Mucosa of stomach (tissue), 1 donor: ENCODE measurements around the gene FAM107A.

Experiments used
- H3K27me3 ChIP-seq: one replicate; pipeline ENCODE4 v1.7.0; 2013; ENCODE audit warnings: mild to moderate bottlenecking, low read length; ENCODE audit not compliant: control insufficient read depth, insufficient read depth
- H3K36me3 ChIP-seq: one replicate; pipeline ENCODE4 v1.7.0; 2013; ENCODE audit warnings: low read length; ENCODE audit not compliant: control insufficient read depth, insufficient read depth
- H3K4me1 ChIP-seq: one replicate; pipeline ENCODE4 v1.7.0; 2013; ENCODE audit warnings: mild to moderate bottlenecking, low read length; ENCODE audit not compliant: control insufficient read depth, insufficient read depth
- H3K4me3 ChIP-seq: one replicate; pipeline ENCODE4 v1.7.0; 2013; ENCODE audit warnings: low read length
- H3K9ac ChIP-seq: one replicate; pipeline ENCODE4 v1.7.0; 2013; ENCODE audit warnings: mild to moderate bottlenecking, low read length, moderate library complexity
- H3K9me3 ChIP-seq: one replicate; pipeline ENCODE4 v1.7.0; 2013; ENCODE audit warnings: mild to moderate bottlenecking, low read length, moderate library complexity; ENCODE audit not compliant: control insufficient read depth
- donor health status: Pancreatic carcinoma.

Gene FAM107A

DNA sequence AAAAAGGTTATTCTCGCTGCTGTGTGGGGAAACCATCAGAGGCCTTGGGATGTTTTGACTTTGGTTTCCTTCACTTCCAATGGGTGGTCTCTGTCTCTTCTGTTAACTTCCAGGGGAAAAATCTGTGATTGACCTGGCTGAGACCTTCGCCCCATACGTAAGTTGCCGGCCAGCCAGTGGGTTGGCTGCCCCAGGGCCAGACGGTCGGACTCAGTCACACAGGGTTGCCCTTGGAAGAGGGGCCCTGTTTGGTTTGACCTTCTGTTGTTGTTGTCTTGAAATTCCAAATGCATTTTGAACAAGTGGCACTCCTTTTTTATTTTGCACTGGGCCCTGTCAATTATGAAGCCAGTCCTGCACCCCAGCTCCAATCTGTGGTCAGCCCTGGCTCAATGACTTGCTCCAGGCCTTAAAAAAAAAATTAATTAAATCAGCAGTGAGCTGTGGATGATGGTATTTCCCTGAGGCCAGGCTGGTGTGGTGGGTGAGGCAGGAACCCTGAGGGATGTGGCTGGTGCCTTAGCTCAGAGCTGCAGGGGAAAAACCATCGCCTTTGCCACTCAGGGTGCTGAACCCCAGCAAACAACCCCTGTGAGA lies 4.5 kb downstream of the FAM107A start:
- peaks cover 5% of the 10 kb centered on the region for H3K27me3 ChIP-seq
- H3K4me3 ChIP-seq = no peak overlapping the region
- no peaks in the 10 kb centered on the region for H3K36me3 ChIP-seq
- H3K9me3 ChIP-seq = no peaks in the 10 kb centered on the region
- H3K4me1 ChIP-seq = no peaks in the 10 kb centered on the region
- H3K9ac ChIP-seq = no peak overlapping the region

DNA sequence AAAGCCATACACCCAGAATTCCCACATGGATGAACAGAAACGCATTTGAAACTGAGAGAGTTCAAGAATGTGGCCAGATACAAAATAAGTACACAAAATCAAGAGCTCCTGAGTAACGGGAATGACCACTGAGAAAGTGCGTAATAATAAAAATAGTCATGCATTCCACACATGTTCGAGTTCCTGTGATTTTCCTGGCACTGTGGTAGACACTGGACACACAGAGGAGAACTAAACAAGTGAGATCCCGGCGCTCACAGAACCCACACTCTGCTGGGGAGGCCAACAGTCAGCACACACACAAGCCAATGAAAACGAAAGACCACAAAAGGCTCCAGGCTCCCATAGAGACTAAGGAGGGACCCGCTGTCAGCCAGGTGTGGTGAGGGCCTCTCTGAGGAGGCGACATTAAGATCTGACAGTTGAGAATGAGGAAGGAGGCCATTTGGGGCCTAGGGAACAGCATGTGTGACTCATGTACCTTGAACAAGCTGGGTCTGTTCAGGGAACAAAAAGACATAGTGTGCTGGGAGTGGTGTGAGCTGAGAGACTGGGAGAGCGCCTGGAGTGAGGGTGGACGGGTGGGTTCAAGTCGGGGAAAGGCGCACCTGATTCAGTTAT lies 5.1 kb downstream of the FAM107A start:
- no peaks in the 10 kb centered on the region for H3K4me1 ChIP-seq
- H3K9ac ChIP-seq = no peak overlapping the region
- no peaks in the 10 kb centered on the region for H3K9me3 ChIP-seq
- no peak overlapping the region for H3K4me3 ChIP-seq
- no peaks in the 10 kb centered on the region for H3K36me3 ChIP-seq
- H3K27me3 ChIP-seq = peaks cover 5% of the 10 kb centered on the region

DNA sequence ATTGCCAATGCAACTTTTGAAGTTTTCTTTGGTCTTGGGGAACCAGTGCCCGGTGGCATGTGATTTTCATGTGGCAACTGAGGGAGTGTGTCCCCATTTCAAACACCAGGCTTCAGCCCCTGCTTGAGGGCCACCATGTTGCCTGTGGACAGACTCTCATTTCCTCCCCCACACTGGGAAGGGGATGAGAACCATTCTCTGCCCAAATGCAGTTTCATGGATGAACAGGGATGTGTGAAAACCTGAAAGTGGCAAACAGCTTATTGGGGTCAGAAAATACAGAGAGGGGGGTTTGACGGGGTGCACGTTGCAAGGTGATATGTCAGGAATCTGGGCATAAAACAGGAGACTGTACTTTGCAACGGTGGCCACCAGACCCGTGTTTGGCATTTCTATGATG lies 6.3 kb downstream of the FAM107A start:
- Histone ChIP-seq H3K4me3 (no peak overlapping the region), H3K36me3 (no peaks in the 10 kb centered on the region), H3K27me3 (peaks cover 5% of the 10 kb centered on the region), H3K9ac (no peak overlapping the region), H3K9me3 (no peaks in the 10 kb centered on the region), H3K4me1 (no peaks in the 10 kb centered on the region)

DNA sequence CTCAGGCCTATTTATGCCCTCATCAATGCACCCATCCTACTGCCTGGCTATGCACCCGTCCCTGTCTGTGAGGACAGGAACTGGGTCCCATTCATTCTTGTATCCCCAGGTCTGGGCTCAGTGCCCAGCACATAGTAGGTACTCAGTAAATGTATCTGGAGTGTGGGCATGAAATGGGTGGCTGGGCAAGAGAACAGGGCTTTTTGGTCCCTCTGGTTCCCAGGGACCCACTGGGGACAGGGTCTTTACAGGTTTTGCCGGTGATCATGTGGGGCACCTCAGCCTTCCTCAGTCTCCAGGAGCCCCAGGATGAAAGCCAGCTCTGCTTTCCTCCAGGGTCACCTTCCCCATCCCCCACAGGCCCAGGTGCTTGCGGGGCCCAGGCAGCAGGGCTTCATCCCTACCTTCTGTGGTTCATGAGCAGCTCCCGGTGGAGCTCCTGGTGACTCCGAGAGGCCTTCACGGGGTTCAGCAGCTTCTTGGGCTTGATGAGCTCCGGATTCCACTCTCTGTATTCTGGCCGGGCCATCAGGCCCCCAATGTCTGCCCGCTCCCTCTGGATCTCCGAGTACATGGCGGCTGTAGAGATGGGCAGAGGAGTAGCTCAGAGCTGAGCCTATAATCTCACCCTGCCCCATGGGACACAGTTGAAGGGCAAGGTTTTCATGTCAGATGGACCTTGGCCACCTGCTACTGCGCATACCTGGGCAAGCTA lies 7.7 kb downstream of the FAM107A start:
- no peaks in the 10 kb centered on the region for H3K36me3 ChIP-seq
- no peak overlapping the region for H3K4me3 ChIP-seq
- no peaks in the 10 kb centered on the region for H3K4me1 ChIP-seq
- H3K9me3 ChIP-seq = no peaks in the 10 kb centered on the region
- no peak overlapping the region for H3K9ac ChIP-seq
- no peaks in the 10 kb centered on the region for H3K27me3 ChIP-seq

DNA sequence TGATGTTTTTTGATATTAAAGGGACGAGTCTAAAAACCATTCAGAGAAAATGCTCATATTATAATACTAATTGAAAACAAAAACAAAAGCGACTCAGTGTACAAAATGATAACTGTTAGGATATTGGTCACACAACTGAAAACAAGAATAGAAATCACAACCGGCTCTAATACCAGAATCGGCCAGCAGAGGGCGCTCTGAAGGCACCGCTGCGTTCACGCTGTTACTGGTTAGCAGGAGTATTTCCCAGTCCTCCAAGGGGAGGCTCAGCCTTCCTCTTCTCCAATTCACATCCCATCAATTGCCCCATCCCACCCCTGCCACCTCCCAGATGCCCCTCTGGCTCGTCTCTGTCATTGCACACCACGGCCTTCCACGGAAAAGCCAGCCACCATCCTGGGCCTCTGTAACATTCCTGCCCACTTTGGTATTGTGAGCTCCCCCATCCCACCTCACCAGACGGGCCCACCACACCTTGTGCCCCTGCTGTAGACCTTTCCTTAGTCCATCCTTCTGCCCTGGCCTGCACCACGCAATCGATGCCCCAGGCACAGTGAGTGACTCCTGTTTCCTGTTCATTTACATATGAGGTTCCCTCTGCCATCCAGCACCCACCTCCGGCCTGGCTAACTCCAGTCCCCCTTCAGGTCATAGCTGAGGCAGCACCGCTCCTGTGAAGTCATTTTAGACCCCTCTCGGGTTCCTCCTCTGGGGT lies 8.5 kb downstream of the FAM107A start:
- Histone ChIP-seq H3K27me3 (no peaks in the 10 kb centered on the region), H3K9ac (no peak overlapping the region), H3K4me3 (no peak overlapping the region), H3K9me3 (no peaks in the 10 kb centered on the region), H3K4me1 (no peaks in the 10 kb centered on the region), H3K36me3 (no peaks in the 10 kb centered on the region)

DNA sequence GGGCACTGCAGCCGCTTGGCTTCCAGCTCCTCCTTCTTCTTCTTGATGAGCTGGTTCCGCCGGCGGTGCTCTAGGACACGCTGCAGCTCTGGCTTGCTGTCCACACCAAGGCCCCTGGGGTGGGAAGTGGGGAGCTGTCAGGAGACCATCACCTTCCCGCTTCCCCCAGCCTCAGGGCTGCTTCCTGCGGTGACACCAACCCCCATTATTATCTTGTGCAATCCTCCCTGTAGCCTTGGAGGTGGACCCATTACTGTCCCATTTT lies 10.0 kb downstream of the FAM107A start:
- Histone ChIP-seq H3K4me1 (no peaks in the 10 kb centered on the region), H3K4me3 (no peak overlapping the region), H3K9me3 (no peaks in the 10 kb centered on the region), H3K36me3 (no peaks in the 10 kb centered on the region), H3K9ac (no peak overlapping the region), H3K27me3 (no peaks in the 10 kb centered on the region)

DNA sequence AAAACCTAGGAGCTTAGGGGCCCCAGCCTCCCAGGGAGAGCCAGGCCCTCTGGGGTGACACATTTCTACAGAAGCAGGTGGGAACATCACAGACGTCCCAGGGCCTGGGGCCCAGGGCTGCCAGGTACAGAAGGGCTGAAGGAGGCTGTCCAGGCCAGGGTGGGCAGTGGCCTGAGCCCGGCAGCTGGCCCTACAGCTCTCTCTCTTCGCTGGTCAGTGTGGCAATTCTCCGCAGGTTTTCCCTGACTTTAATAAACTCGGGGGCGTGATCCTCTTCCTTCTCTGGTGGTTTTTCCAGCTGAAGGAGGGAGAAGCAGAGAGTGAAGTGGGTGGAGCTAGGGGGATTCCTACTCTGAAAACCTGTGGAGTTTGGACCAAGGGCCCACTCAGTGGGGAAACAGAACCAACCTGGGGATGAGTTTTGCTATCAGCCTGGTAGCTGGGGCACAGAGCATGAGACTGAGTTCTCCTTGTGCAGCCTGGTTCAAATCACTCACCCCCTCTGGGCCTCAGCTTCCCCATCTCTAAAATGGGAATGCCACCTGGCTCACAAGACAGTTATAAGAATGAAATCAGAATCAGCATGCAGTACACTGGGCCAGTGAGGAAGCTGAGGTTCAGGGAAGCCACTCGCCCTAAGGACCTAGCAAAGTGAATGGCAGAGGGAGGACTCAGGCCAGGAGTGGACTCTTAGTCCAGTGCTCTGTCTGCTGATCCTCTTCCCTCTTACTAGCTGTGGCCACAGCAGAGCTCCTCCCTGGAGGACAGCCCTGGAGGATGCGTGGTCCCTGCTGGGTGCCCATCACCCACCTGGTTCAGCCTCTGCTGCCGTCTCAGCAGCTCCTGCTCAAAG lies 10.6 kb downstream of the FAM107A start:
- no peaks in the 10 kb centered on the region for H3K4me1 ChIP-seq
- H3K9me3 ChIP-seq = no peaks in the 10 kb centered on the region
- no peaks in the 10 kb centered on the region for H3K27me3 ChIP-seq
- H3K9ac ChIP-seq = no peak overlapping the region
- no peak overlapping the region for H3K4me3 ChIP-seq
- no peaks in the 10 kb centered on the region for H3K36me3 ChIP-seq

DNA sequence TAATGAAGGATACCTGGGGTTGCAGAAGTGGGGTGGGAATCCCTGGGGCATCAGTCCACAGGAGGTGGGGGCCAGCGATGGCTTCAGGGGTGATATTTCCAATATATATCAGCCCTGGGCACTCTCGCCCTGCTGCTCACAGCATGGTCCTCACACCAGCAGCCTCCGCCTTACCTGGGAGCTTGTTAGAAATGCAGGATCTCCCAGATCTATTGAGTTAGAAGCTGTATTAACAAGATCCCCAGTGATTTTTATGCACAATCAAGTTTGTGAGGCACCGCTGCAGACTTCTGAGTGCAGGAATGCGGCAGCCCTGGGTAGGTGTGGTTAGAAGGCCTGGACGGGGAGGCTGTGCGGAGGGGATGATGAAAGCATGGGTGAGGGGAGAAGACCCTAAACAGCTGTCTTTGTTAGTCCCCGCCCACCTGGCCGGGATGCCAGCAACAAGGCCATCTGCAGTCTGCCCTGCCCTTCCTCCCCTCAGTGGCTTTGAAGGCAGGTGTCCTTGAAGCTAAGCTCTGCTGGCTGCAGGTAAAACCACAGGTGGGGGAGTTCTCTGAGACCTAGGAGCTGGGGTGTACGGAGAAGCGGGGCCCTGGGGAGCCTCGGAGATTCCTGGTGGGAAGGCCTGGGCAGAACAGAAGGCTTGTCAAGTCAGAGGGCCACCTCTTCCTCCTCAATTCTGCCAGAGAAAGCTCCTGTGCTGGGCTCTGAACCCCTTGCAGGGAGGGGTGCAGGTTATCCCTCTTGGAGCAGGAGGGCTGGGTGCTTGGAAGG lies 11.4 kb downstream of the FAM107A start:
- no peaks in the 10 kb centered on the region for H3K4me1 ChIP-seq
- no peaks in the 10 kb centered on the region for H3K36me3 ChIP-seq
- H3K4me3 ChIP-seq = no peak overlapping the region
- no peaks in the 10 kb centered on the region for H3K27me3 ChIP-seq
- no peaks in the 10 kb centered on the region for H3K9me3 ChIP-seq
- H3K9ac ChIP-seq = no peak overlapping the region

DNA sequence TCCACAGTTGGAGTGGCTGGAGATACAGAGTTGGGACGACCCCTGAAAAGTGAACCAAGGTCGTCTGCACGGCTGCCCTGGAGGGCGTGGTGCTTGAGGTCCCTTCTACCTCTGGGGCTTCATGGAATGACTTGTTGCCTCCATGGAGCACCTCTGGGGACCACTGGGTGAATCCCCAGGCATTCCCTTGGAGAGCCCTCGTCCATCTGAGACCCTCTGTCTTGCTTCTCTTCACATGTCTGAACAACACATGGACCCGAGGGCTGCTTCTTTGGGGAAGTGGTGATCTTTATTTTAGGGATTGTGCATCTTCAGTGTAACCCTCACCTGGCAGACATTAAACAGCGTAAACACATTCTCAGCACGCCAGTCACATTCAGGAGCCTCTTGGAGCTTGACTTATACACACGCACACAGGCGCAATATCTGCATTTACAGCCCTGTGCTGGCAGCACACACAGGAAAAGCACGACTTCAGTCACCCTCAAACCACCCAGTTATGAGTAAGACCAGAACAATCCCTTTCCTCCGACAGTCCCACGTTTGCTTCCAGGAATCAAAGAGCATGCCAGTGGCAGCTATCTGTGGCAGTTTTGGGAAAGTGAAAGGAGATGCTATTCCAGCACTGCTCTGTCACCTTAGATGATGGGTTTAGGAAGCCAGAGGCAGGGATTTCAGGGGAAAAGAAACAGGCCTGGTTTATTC lies 12.6 kb downstream of the FAM107A start:
- no peaks in the 10 kb centered on the region for H3K4me1 ChIP-seq
- no peaks in the 10 kb centered on the region for H3K36me3 ChIP-seq

DNA sequence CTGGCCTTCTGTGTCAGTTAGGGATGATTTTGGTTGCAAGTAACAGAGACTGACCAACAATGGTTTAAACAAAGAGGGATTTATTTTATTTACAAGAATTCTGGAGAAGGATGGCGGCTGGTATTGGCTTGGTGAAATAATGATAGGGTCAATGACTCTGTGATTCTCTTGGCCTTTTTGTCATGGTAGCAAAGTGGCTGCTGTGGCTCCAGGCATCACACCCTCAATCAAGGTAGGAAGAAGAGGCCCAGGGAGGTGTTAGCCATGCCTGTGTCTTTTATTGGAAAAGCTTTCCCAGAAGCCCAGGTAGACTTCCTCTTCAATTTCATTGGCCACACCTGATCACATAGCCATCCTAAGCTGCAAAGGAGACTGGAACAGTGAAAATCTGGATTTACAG lies 13.1 kb downstream of the FAM107A start:
- Histone ChIP-seq H3K36me3 (no peaks in the 10 kb centered on the region), H3K4me3 (no peak overlapping the region), H3K9ac (no peak overlapping the region), H3K4me1 (no peaks in the 10 kb centered on the region), H3K27me3 (no peaks in the 10 kb centered on the region), H3K9me3 (no peaks in the 10 kb centered on the region)

More for the DNA sequence above, 12.6 kb downstream of the FAM107A start:
- Histone ChIP-seq H3K4me3 (no peak overlapping the region), H3K9ac (no peak overlapping the region), H3K9me3 (no peaks in the 10 kb centered on the region), H3K27me3 (no peaks in the 10 kb centered on the region)
